Stimulated activated CD8-positive, alpha-beta memory T cell treated with anti-CD3 and anti-CD28 coated beads, Interleukin-15, amount 100 ng/mL, for 1 hour (primary cell): ENCODE measurements around the gene WDR64.
"Not testable (repeated sequence)": the region's sequence is repeated elsewhere in the genome, so short reads cannot be mapped to it uniquely, and the experiment has no call there.

ENCODE experiments used
- DNase-seq: peaks from one replicate; pipeline ENCODE4 v3.0.0-alpha.2; 2020; ENCODE audit warnings: low read depth

Gene WDR64

DNA sequence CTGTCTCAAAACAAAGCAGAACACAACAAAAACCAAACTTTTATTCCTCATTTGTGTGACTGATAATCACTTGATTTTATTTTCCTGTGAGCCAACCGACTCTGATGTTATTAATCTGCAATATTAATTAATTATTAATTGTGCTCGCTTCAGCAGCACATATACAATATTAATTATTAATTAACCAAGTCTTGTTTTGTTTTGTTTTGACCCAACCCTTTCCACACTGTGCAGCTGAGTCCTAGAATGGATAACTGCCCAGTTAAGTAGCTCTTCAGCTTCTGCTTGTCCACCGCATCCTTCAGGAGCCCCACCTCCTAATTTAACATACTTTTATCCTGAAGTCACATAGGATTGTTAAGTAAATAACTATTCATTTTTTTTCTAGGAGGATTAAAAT, 148.6 kb downstream of the WDR64 start:
- DNase-seq: no peak

DNA sequence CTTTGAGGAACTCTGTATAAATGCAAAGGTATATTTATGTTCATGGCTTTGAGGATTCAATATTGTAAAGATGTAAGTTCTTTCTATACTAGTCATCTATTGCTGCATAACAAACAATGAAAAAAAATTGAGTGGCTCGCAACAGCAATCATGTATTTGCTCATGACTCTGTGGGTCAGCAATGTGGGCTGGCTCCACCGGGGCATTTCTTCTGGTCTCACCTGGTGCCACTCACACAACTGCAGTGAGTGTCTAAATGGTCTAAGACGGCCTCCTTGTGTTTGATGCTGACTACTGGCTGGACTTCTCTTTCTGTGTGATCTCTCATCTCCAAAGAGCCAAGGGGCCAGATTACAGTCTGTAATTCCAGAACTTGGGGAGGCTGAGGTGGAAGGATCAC, 150.8 kb downstream of the WDR64 start:
- no peak for DNase-seq

GRCh38 chr1:241804706-241805105, 152.6 kb downstream of the WDR64 start:
- DNase-seq: not testable (repeated sequence)

DNA sequence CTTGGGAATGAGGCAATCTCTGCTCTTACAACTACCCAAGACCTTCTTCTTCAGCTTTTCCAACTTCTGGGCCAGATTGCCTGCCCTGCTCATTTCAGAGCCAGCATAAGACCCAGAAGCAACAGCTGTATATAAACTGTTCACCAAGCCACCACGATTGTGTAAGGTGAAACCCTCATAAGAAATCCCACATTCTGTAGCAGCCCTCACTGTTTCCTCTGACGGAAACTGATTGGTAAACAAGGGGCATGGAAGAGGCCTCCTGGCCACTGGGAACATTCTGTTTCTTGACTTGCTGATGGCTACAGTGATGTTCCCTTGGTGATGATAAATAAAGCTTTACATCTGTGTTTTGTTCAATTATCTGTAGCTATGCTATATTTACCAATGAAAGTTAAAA, 156.2 kb downstream of the WDR64 start:
- DNase-seq: no peak

GRCh38 chr1:241810769-241811405, 158.8 kb downstream of the WDR64 start:
- DNase-seq: no peak

- DNase-seq: no peak
Measured at GRCh38 chr1:241813768-241814320, 161.8 kb downstream of the WDR64 start.

DNA sequence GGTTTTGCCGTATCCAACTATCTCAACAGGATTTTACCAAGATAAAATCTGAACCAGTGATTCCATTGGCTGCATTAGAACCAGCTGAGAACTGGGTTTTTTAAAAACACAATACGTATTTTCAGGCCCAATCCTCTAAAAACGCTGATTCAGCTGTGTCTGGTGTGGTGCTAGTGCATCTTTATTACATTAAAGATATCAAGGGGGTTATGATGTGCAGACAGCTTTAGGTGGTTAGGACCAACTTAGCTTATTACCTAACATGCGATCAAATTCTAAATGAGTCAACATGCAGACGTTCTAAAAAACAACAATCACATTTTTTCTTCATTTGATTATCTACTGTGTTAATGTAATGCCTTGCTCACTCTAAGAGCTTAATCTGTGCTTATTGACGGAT, 163.9 kb downstream of the WDR64 start:
- no peak for DNase-seq

GRCh38 chr1:241817331-241817792, 165.3 kb downstream of the WDR64 start:
- no peak for DNase-seq

- no peak for DNase-seq
Measured at GRCh38 chr1:241817956-241818612, 166.0 kb downstream of the WDR64 start.

GRCh38 chr1:241819340-241819866, 167.3 kb downstream of the WDR64 start:
- DNase-seq: no peak

GRCh38 chr1:241821363-241821762, 169.3 kb downstream of the WDR64 start:
- DNase-seq: no peak

GRCh38 chr1:241822846-241823245, 170.8 kb downstream of the WDR64 start:
- DNase-seq: no peak

- DNase-seq: no peak
Measured at GRCh38 chr1:241823925-241824324, 171.8 kb downstream of the WDR64 start.

DNA sequence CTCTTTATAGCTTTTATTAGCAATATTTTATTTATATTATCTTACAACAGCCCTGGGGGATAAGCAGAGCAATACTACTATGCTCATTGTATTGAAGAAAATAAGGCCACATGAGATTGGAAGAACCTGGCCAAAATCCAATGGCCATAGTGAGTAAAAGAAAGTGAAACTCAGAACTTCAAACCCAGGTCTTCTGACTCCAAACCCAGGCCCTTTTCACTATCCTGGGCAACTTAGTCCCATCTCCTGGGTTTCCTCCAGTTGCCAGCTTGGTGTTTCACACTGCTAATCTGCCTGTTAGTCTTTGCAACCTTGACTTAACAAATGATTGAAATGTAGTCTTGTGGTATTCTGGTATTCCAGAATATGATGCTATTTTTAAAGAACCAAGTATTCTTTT, 173.5 kb downstream of the WDR64 start:
- no peak for DNase-seq

GRCh38 chr1:241826613-241827012, 174.5 kb downstream of the WDR64 start:
- DNase-seq: not testable (repeated sequence)

DNA sequence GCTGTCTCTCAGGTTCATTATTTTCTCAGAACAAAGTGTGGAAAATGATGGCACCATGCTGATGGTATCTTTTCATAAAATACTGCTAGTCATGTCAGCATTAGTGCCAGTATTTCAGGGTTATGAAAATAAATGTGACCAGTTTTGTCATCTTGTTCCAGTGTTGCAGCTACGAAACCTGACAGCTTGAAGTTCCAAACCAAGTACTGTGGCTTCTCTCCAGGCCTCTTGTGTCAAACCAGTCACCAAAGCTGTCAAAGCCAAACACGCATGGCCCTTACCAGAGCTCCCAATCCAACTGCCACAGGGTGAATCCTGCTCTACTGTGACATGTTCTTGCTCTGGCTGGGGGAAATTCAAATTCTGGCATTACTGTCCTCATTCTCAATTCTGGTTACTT, 175.2 kb downstream of the WDR64 start:
- DNase-seq: no peak

DNA sequence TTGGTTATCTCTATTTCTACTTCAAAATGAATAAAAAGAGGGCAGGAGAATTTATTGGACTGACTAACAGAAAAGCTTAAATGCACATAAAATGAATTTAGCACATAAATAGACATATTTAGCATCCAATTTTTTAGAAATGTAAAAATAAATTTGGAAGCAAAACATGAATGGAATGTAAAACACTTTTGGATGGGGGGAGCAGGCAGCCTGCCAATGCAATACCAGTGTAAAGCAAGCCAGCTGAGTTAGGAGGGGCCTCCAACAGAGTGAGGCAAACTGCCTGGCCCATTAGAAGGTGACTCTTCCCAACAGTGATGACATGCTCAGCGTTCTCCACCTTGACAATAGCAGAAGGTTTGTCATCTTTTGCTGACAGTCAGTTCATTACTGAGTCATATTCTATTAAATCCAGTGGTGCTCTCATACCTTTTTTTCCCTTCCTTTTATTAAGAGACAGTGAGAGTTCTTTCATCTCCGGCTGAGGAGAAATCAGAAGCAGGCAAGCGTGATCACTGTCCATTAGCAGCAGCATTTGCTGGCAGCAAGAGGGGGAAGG, 176.5 kb downstream of the WDR64 start:
- DNase-seq: no peak

- DNase-seq: no peak
Measured at GRCh38 chr1:241829468-241829867, 177.4 kb downstream of the WDR64 start.

GRCh38 chr1:241834733-241835377, 182.8 kb downstream of the WDR64 start:
- no peak for DNase-seq

DNA sequence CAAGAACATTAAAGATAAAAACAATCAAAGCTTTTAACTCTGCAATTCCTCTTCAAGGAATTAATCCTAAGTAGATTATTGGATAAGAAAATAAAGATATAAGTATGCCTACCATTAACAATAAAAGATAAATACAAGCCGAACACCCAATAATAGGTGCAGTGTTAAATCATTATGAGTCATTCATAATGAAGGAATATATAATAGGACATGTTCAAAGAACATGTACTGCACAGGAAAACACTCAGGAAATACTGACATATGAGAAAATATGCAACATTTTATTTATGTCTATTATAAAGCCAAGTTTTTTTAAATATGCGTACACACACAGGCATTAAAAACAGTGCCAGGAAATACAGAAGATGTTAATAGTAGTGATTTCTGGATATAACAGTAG, 184.9 kb downstream of the WDR64 start:
- DNase-seq: no peak

GRCh38 chr1:241837416-241837815, 185.3 kb downstream of the WDR64 start:
- DNase-seq: no peak

GRCh38 chr1:241837901-241838300, 185.8 kb downstream of the WDR64 start:
- no peak for DNase-seq

- no peak for DNase-seq
Measured at GRCh38 chr1:241838897-241839296, 186.8 kb downstream of the WDR64 start.
